Neural progenitor cell (in vitro differentiated cells): ENCODE results near the gene OR10J4. TPM values are rescaled to one million over a fixed set of nuclear protein-coding genes. Genes with fewer than 3 reads are reported as not detected.

Experiments
- DNase-seq: peaks from one replicate; pipeline ENCODE4 v3.0.0-alpha.2; 2016; ENCODE audit warnings: low spot score
- H2AFZ ChIP-seq: fragments of 200-600 bp; sonication (generic); replicated peaks from 2 replicates; pipeline ENCODE4 v1.6.1; 2016; ENCODE audit warnings: antibody characterized with exemption
- H3F3A ChIP-seq: fragments of 200-600 bp; sonication (generic); 2 replicates; pipeline ENCODE4 v1.6.1; 2016; ENCODE audit warnings: antibody characterized with exemption, low read depth
- H3K27ac ChIP-seq: fragments of 200-600 bp; sonication (generic); 2 replicates; pipeline ENCODE4 v1.5.1; 2016; ENCODE audit warnings: mild to moderate bottlenecking
- H3K27me3 ChIP-seq: fragments of 200-600 bp; sonication (generic); 2 replicates; pipeline ENCODE4 v1.6.1; 2016; ENCODE audit warnings: mild to moderate bottlenecking, moderate library complexity
- H3K36me3 ChIP-seq: fragments of 200-600 bp; sonication (generic); 2 replicates; pipeline ENCODE4 v1.5.1; 2016
- H3K4me1 ChIP-seq: fragments of 200-600 bp; sonication (generic); 2 replicates; pipeline ENCODE4 v1.6.1; 2016; ENCODE audit warnings: mixed run types
- H3K4me2 ChIP-seq: fragments of 200-600 bp; sonication (generic); 2 replicates; pipeline ENCODE4 v1.6.1; 2016
- H3K4me3 ChIP-seq: fragments of 200-600 bp; sonication (generic); 2 replicates; pipeline ENCODE4 v1.5.1; 2016
- H3K79me2 ChIP-seq: fragments of 200-600 bp; sonication (generic); 2 replicates; pipeline ENCODE4 v1.6.1; 2016; ENCODE audit warnings: low read depth
- H3K9ac ChIP-seq: fragments of 200-600 bp; sonication (generic); 2 replicates; pipeline ENCODE4 v1.6.1; 2016
- H3K9me3 ChIP-seq: fragments of 200-600 bp; sonication (generic); 2 replicates; pipeline ENCODE4 v1.5.1; 2016; ENCODE audit warnings: low read depth
- H4K20me1 ChIP-seq: fragments of 200-600 bp; sonication (generic); 2 replicates; pipeline ENCODE4 v1.6.1; 2016; ENCODE audit warnings: low read depth
- H3K27ac Mint-ChIP-seq: 3 replicates; pipeline ENCODE4 v1.8.0; 2021; ENCODE audit warnings: mixed read lengths
- H3K27me3 Mint-ChIP-seq: 2 replicates; pipeline ENCODE4 v1.8.0; 2022; ENCODE audit warnings: low read depth, mild to moderate bottlenecking, inconsistent platforms, moderate library complexity, mixed read lengths; ENCODE audit not compliant: insufficient read depth
- H3K36me3 Mint-ChIP-seq: 3 replicates; pipeline ENCODE4 v1.8.0; 2021; ENCODE audit warnings: mixed read lengths
- H3K4me1 Mint-ChIP-seq: 3 replicates; pipeline ENCODE4 v1.8.0; 2021; ENCODE audit warnings: mixed read lengths
- H3K4me3 Mint-ChIP-seq: 3 replicates; pipeline ENCODE4 v1.8.0; 2021; ENCODE audit warnings: mild to moderate bottlenecking, moderate library complexity, mixed read lengths
- H3K9me3 Mint-ChIP-seq: 3 replicates; pipeline ENCODE4 v1.8.0; 2020; ENCODE audit warnings: mixed read lengths
- CTCF ChIP-seq: fragments of 200-600 bp; sonication (generic); IDR thresholded peaks from 2 replicates; pipeline ENCODE4 v1.5.1; 2017; ENCODE audit warnings: antibody characterized with exemption, mild to moderate bottlenecking
- EZH2 ChIP-seq: fragments of 200-600 bp; sonication (generic); IDR thresholded peaks from 2 replicates; pipeline ENCODE4 v1.6.1; 2017; ENCODE audit warnings: antibody characterized with exemption, mild to moderate bottlenecking, moderate library complexity
- EZH2phosphoT487 ChIP-seq: fragments of 200-600 bp; sonication (generic); IDR thresholded peaks from 2 replicates; pipeline ENCODE4 v1.6.1; 2017; ENCODE audit warnings: antibody characterized with exemption
- total RNA-seq: library from RNA; depleted of rRNA; stranded (reverse); fragments of >200 nt; gene quantifications from 2 replicates; pipeline ENCODE4 v1.2.3, GENCODE V29; 2015; ENCODE audit warnings: low replicate concordance

The OR10J4 gene
- total RNA-seq, 1 donor from 2014 or later: not detected

GRCh38 chr1:159436469-159436868 lies 4.5 kb downstream of the OR10J4 start:
- Histone ChIP-seq H3K4me2 (no peak overlapping the region), H3K4me1 (no peaks in the 10 kb centered on the region), H3F3A (no peaks in the 10 kb centered on the region), H3K79me2 (no peaks in the 10 kb centered on the region), H3K4me3 (no peak overlapping the region), H2AFZ (no peak overlapping the region), H3K9ac (no peak overlapping the region), H3K27ac (no peak overlapping the region), H3K9me3 (peaks cover 25% of the 10 kb centered on the region), H3K36me3 (no peaks in the 10 kb centered on the region), H3K27me3 (no peaks in the 10 kb centered on the region), H4K20me1 (no peaks in the 10 kb centered on the region)
- Mint-ChIP-seq H3K36me3 (no peaks in the 10 kb centered on the region), H3K9me3 (no peaks in the 10 kb centered on the region), H3K4me3 (no peak overlapping the region), H3K27me3 (peaks cover 2% of the 10 kb centered on the region), H3K4me1 (no peaks in the 10 kb centered on the region), H3K27ac (no peak overlapping the region)
- DNase-seq: no peak
- TF ChIP-seq EZH2phosphoT487 (no peak), CTCF (no peak), EZH2 (no peak)

GRCh38 chr1:159439422-159439821 lies 7.4 kb downstream of the OR10J4 start, which contains the start of gene OR10J1:
Gene OR10J1 (plus strand): TSS chr1:159439722. CDS start chr1:159439792, 70 bp downstream.
- no peak within 1 kb of the TSS for H3K27ac ChIP-seq
- DNase-seq: no peak
- Mint-ChIP-seq H3K4me1 (no peaks in the 10 kb centered on the region), H3K36me3 (no peaks in the 10 kb centered on the region), H3K9me3 (no peaks in the 10 kb centered on the region), H3K27me3 (peaks cover 3% of the 10 kb centered on the region), H3K27ac (no peak within 1 kb of the TSS), H3K4me3 (no peak within 1 kb of the TSS)
- no peaks in the 10 kb centered on the region for H3K36me3 ChIP-seq
- no peaks in the 10 kb centered on the region for H3K4me1 ChIP-seq
- no peak within 1 kb of the TSS for H3K4me2 ChIP-seq
- H3K27me3 ChIP-seq: no peaks in the 10 kb centered on the region
- H2AFZ ChIP-seq: no peak within 1 kb of the TSS
- no peaks in the 10 kb centered on the region for H3F3A ChIP-seq
- no peaks in the 10 kb centered on the region for H3K79me2 ChIP-seq
- no peak within 1 kb of the TSS for H3K9ac ChIP-seq
- no peak within 1 kb of the TSS for H3K4me3 ChIP-seq
- H3K9me3 ChIP-seq: peaks cover 25% of the 10 kb centered on the region
- no peak for TF ChIP-seq CTCF
- TF ChIP-seq EZH2: no peak
- TF ChIP-seq EZH2phosphoT487: no peak
- H4K20me1 ChIP-seq: no peaks in the 10 kb centered on the region

DNA sequence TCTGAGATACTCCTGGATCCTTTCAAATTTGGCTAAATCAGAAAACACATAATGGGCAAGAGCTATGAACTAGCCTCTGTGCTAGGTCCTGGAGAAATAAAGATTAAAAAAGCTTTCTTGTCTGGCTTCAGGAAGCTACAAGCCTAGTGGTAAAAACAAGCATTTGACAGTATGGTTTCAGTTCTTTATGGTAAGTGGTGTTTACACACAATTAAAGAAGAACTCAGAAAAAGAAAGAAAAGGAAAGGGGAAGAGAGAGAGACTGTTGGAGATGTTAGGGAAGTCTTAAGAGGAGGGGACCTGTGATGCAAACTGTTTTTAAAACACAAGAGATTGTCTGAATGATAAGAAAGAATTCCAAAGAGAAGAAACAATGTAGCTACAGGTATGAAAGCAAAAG lies 9.4 kb downstream of the OR10J4 start:
- no peaks in the 10 kb centered on the region for H4K20me1 ChIP-seq
- no peak overlapping the region for H3K4me2 ChIP-seq
- no peaks in the 10 kb centered on the region for H3F3A ChIP-seq
- no peaks in the 10 kb centered on the region for H3K36me3 ChIP-seq
- H3K9ac ChIP-seq: no peak overlapping the region
- no peak for DNase-seq
- Mint-ChIP-seq H3K4me1 (no peaks in the 10 kb centered on the region), H3K27ac (no peak overlapping the region), H3K36me3 (no peaks in the 10 kb centered on the region), H3K9me3 (no peaks in the 10 kb centered on the region), H3K4me3 (no peak overlapping the region), H3K27me3 (peaks cover 3% of the 10 kb centered on the region)
- H3K4me3 ChIP-seq: no peak overlapping the region
- H3K79me2 ChIP-seq: no peaks in the 10 kb centered on the region
- H3K27ac ChIP-seq: no peak overlapping the region
- peaks cover 27% of the 10 kb centered on the region for H3K9me3 ChIP-seq
- no peak for TF ChIP-seq EZH2phosphoT487
- TF ChIP-seq CTCF: no peak
- no peak for TF ChIP-seq EZH2
- no peaks in the 10 kb centered on the region for H3K4me1 ChIP-seq
- no peak overlapping the region for H2AFZ ChIP-seq
- H3K27me3 ChIP-seq: no peaks in the 10 kb centered on the region
